K562 (cell line): Measurements from ENCODE around the gene LLGL1. TPM values are rescaled to one million over a fixed set of nuclear protein-coding genes. Genes with fewer than 3 reads are reported as not detected.

Experiments used
- ARID3A ChIP-seq: IDR thresholded peaks from 2 replicates; pipeline ENCODE4 v1.6.1; 2012; ENCODE audit warnings: low read depth, low read length, improper control_type of control experiment, borderline replicate concordance
- ATF1 ChIP-seq, 2 experiments: fragments of 450-650 bp in 1 of 2; IDR thresholded peaks; 2 replicates each; pipeline ENCODE4 v1.6.1; 2016; ENCODE audit warnings: missing compliant biosample characterization in 1 of 2, missing genetic modification characterization in 1 of 2
- DIDO1 ChIP-seq: fragments of 450-650 bp; IDR thresholded peaks from 2 replicates; pipeline ENCODE4 v1.6.1; 2016; ENCODE audit warnings: low read depth, missing biosample characterization, missing genetic modification characterization
- FOSL1 ChIP-seq: fragments of 200-800 bp; sonication (Bioruptor generic); conservative IDR thresholded peaks from 2 replicates; pipeline ENCODE4 v1.6.1; 2016; ENCODE audit warnings: missing genetic modification characterization, missing compliant biosample characterization
- LEF1 ChIP-seq: fragments of 450-650 bp; IDR thresholded peaks from 2 replicates; pipeline ENCODE4 v1.6.1; 2016; ENCODE audit warnings: mild to moderate bottlenecking
- PRPF4 ChIP-seq: fragments of 200-400 bp; formaldehyde crosslinking; IDR thresholded peaks from one replicate; pipeline ENCODE4 v1.6.1; 2017; ENCODE audit warnings: low read length, low read depth, mild to moderate bottlenecking; ENCODE audit not compliant: insufficient read depth, poor library complexity, severe bottlenecking
- RB1 ChIP-seq: fragments of 450-650 bp; IDR thresholded peaks from 2 replicates; pipeline ENCODE4 v1.6.1; 2017; ENCODE audit warnings: low read depth, mild to moderate bottlenecking
- RBFOX2 ChIP-seq: fragments of 200-400 bp; formaldehyde crosslinking; IDR thresholded peaks from 2 replicates; pipeline ENCODE4 v1.6.1; 2017; ENCODE audit warnings: low read depth, mild to moderate bottlenecking, low read length, moderate library complexity
- SAP30 ChIP-seq: fragments of 200-600 bp; sonication (generic); IDR thresholded peaks from 2 replicates; pipeline ENCODE4 v1.6.1; 2012; ENCODE audit warnings: borderline replicate concordance, low read depth, mild to moderate bottlenecking, moderate library complexity, low read length, control low read depth, inconsistent platforms; ENCODE audit not compliant: insufficient read depth, poor library complexity, severe bottlenecking
- SMARCC2 ChIP-seq: fragments of 450-650 bp; IDR thresholded peaks from 2 replicates; pipeline ENCODE4 v1.6.1; 2017; ENCODE audit warnings: antibody characterized with exemption, moderate library complexity, mild to moderate bottlenecking, low read depth
- SRSF1 ChIP-seq: fragments of 200-400 bp; formaldehyde crosslinking; IDR thresholded peaks from 2 replicates; pipeline ENCODE4 v1.6.1; 2017; ENCODE audit warnings: mild to moderate bottlenecking, low read depth, low read length, moderate library complexity
- TBP ChIP-seq: optimal IDR thresholded peaks from 2 replicates; pipeline ENCODE3; 2011; ENCODE audit warnings: low read depth, low read length, improper control_type of control experiment
- ZBTB33 ChIP-seq: sonication (generic); formaldehyde crosslinking; IDR thresholded peaks from 2 replicates; pipeline ENCODE4 v1.8.1; 2023; ENCODE audit warnings: mild to moderate bottlenecking, missing genetic modification reagents
- ZNF277 ChIP-seq: fragments of 250-450 bp; sonication (Bioruptor Pico); IDR thresholded peaks from 2 replicates; pipeline ENCODE4 v1.8.0; 2022; ENCODE audit warnings: inconsistent platforms, mild to moderate bottlenecking, moderate library complexity, borderline replicate concordance
- ZNF436 ChIP-seq: fragments of 250-450, 450-650 bp; sonication (Bioruptor Pico); formaldehyde crosslinking; IDR thresholded peaks from 2 replicates; pipeline ENCODE4 v1.7.0; 2020; ENCODE audit warnings: mild to moderate bottlenecking
- polyA plus RNA-seq, 8 experiments: library from polyadenylated mRNA; depleted of rRNA in 4 of 8; stranded (reverse) in 5 of 8; unstranded in 3 of 8; fragments of >200 nt; fragmentation: Nextera tagmentation in 2 of 8; fragmentation: Illumina TruSeq in 1 of 8; extraction: Ambion mirVana in 2 of 8; extraction: Trizol in 1 of 8; gene quantifications; 2 replicates each; pipeline versions ENCODE4 v1.2.1 to v1.2.3, GENCODE V29; 2011 to 2014; ENCODE audit warnings: inconsistent platforms in 1 of 8, missing spikeins in 1 of 8
- total RNA-seq, 7 experiments: library from RNA; depleted of rRNA in 6 of 7; stranded (reverse); fragments of >200 nt in 6 of 7; fragmentation: Illumina TruSeq in 2 of 7; extraction: Trizol in 2 of 7; gene quantifications; 2 replicates each; pipeline versions ENCODE4 v1.2.1 to v1.2.3, GENCODE V29; 2011 to 2021; ENCODE audit warnings: low replicate concordance in 1 of 7
- TF ChIP-seq, protein P1 (sequence below): fragments of 250-450 bp; sonication (Bioruptor Pico); IDR thresholded peaks from 2 replicates; pipeline ENCODE4 v1.5.0; 2020; ENCODE audit warnings: mild to moderate bottlenecking
- TF ChIP-seq, protein P2 (sequence below): fragments of 450-650 bp; IDR thresholded peaks from one replicate; pipeline ENCODE4 v1.6.1; 2018; ENCODE audit warnings: mild to moderate bottlenecking, moderate library complexity; ENCODE audit not compliant: partially characterized antibody
- TF ChIP-seq, protein P3 (sequence below): sonication (generic); IDR thresholded peaks from 2 replicates; pipeline ENCODE4 v1.6.1; 2016

Gene LLGL1
- total and polyA plus RNA-seq, 9 of the 15 experiments (the other 6 are each of a cell fraction or from before 2014, with no cell fraction given) = 0.11 to 12.9 (median 5.3) TPM; not detected in 1

DNA sequence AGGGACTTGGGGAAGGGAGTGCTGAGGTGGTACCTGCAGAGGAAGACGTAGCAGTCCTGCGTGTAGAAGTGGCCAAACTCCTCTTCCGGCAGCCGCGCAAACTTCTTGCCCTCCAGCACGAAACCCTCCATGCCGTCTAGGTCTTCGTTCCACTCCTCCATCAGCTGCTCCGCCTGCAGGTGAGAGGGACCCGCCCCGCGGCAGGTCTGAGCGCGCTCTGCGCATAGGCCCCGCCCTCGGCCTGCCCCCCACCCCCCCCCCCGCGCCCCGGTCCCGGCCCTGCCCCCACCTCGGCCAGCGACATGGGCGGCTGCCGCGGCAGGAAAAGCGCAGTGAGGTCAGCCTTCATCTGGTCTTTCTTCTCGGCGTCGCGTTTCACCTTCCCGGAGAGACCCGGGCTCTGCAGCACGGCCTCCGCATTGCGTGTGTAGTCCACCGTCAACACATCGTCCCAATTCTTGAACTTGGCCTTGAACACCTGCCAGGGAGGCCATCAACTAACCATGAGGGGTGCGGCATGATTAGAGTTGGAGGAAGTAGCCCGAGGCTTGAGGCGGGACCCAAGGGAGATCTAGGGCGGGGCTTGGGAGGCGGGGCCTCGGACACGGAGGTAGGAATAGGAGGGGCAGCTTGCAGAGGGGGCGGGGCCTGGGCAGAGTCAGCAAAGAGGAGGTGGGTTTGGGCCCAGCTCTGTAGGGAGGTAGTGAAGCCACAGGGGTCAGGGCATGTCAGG, 21.6 kb downstream of the LLGL1 start (continued):
- TF ChIP-seq, protein P1, sequence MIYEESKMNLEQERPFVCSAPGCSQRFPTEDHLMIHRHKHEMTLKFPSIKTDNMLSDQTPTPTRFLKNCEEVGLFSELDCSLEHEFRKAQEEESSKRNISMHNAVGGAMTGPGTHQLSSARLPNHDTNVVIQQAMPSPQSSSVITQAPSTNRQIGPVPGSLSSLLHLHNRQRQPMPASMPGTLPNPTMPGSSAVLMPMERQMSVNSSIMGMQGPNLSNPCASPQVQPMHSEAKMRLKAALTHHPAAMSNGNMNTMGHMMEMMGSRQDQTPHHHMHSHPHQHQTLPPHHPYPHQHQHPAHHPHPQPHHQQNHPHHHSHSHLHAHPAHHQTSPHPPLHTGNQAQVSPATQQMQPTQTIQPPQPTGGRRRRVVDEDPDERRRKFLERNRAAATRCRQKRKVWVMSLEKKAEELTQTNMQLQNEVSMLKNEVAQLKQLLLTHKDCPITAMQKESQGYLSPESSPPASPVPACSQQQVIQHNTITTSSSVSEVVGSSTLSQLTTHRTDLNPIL (CRISPR knock-in tag) = no peak
- TF ChIP-seq FOSL1 (tag) = no peak
- peak; percentile 63 for TF ChIP-seq SAP30
- TF ChIP-seq, protein P2, sequence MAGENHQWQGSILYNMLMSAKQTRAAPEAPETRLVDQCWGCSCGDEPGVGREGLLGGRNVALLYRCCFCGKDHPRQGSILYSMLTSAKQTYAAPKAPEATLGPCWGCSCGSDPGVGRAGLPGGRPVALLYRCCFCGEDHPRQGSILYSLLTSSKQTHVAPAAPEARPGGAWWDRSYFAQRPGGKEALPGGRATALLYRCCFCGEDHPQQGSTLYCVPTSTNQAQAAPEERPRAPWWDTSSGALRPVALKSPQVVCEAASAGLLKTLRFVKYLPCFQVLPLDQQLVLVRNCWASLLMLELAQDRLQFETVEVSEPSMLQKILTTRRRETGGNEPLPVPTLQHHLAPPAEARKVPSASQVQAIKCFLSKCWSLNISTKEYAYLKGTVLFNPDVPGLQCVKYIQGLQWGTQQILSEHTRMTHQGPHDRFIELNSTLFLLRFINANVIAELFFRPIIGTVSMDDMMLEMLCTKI = no peak
- no peak for TF ChIP-seq LEF1
- TF ChIP-seq RB1 = no peak
- no peak for TF ChIP-seq SRSF1
- peak; percentile 51 for TF ChIP-seq RBFOX2
- no peak for TF ChIP-seq ZNF436 (CRISPR knock-in tag)
- no peak for TF ChIP-seq ARID3A
- no peak for TF ChIP-seq PRPF4
- no peak for TF ChIP-seq TBP
- TF ChIP-seq, protein P3, sequence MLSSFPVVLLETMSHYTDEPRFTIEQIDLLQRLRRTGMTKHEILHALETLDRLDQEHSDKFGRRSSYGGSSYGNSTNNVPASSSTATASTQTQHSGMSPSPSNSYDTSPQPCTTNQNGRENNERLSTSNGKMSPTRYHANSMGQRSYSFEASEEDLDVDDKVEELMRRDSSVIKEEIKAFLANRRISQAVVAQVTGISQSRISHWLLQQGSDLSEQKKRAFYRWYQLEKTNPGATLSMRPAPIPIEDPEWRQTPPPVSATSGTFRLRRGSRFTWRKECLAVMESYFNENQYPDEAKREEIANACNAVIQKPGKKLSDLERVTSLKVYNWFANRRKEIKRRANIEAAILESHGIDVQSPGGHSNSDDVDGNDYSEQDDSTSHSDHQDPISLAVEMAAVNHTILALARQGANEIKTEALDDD = no peak
- TF ChIP-seq ATF1 (CRISPR knock-in tag; IDR thresholded peaks at IDR 0.05) = no peak
- TF ChIP-seq ATF1 (tag; IDR thresholded peaks at IDR 0.05) = no peak
- no peak for TF ChIP-seq SMARCC2
- no peak for TF ChIP-seq ZNF277 (CRISPR knock-in tag)
- no peak for TF ChIP-seq DIDO1 (tag)
- TF ChIP-seq ZBTB33 (CRISPR knock-in tag) = no peak
